Heart left ventricle (tissue), 13 donors: ENCODE results near the gene DACT1.

Source experiments
- POLR2A ChIP-seq, 2 donors: fragments of 450-650 bp; IDR thresholded peaks; one replicate each; pipeline ENCODE4 v1.6.1; 2017; ENCODE audit warnings: antibody characterized with exemption in 2 of 2, mild to moderate bottlenecking in 2 of 2, moderate library complexity in 2 of 2
- TF ChIP-seq, protein P1 (sequence below), 12 donors: fragments of 200-600 bp; sonication (generic) in 4 of 12; IDR thresholded peaks; one replicate each; pipeline versions ENCODE4 v1.5.0 to v1.8.0; 2018 to 2022; ENCODE audit warnings: antibody characterized with exemption in 12 of 12, mild to moderate bottlenecking in 5 of 12
- donor health status: ischemic (EF 13 %, LVEDD 7.1; RV severe dilation, severe dysfunction).
- donor health status: DM: no; HTN: yes; CAD: no.
- donor health status: DM: no; HTN: no; CAD: no.
- donor health status: ischemic (EF 25% LVEDD 6.9; RV normal size, moderate dysfunction).
- donor health status: ischemic (EF 25% LVEDD 5.7; RV mildly dilated, moderate dysfunction).
- donor health status: ischemic (EF 35%, LVEDD 5.7; RV mildly dilated, moderate dysfunction).
- donor health status: nonischemic (EF 11% LVEDD 7.7; RV severe dilation, severe dysfunction).
- donor health status: DM: yes; HTN: yes; CAD: no.
- donor health status: PGD.
- donor health status: ischemic (EF 29% LVEDD 5.4; RV normal size, mild dysfunction).
- donor health status: nonischemic (EF 23%, LVEDD 6.1; RV moderate dilation, normal function).

DNA sequence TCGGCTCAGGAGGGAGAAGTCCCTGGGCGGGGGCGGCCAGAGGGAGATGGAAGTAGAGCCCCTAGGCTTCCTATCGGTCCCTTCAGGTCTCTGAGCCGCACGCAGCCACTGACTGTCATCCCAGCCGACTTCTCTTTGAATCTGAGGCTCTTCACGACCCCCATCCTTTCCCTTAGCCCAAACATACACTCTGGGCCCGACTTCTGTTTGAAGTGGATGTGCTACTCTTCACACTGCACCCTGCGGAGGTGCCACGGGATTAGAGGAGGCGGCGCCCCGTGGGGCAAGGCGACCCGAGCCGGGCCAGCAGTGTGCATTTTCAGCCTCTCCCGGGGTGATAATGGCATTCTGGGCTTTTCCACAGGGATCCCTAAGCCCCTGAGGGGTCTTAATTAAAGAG lies 6.0 kb upstream of the DACT1 start:
- TF ChIP-seq, protein P1, sequence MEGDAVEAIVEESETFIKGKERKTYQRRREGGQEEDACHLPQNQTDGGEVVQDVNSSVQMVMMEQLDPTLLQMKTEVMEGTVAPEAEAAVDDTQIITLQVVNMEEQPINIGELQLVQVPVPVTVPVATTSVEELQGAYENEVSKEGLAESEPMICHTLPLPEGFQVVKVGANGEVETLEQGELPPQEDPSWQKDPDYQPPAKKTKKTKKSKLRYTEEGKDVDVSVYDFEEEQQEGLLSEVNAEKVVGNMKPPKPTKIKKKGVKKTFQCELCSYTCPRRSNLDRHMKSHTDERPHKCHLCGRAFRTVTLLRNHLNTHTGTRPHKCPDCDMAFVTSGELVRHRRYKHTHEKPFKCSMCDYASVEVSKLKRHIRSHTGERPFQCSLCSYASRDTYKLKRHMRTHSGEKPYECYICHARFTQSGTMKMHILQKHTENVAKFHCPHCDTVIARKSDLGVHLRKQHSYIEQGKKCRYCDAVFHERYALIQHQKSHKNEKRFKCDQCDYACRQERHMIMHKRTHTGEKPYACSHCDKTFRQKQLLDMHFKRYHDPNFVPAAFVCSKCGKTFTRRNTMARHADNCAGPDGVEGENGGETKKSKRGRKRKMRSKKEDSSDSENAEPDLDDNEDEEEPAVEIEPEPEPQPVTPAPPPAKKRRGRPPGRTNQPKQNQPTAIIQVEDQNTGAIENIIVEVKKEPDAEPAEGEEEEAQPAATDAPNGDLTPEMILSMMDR (IDR thresholded peaks at IDR 0.05) = no peak
- TF ChIP-seq POLR2A (IDR thresholded peaks at IDR 0.05) = no peak
